ENCODE data around the gene DOCK9.
A peak's percentile ranks its signal among the peaks of the same experiment; 100 is the strongest.

DOCK9 gene

GRCh38 chr13:98879127-98879520, 98.7 kb downstream of the DOCK9 start:
- DNase-seq: no peak

GRCh38 chr13:98878486-98879126, 99.3 kb downstream of the DOCK9 start:
- peak; percentile 75 for DNase-seq

- no peak for DNase-seq
Observed at GRCh38 chr13:98877936-98878335, 99.9 kb downstream of the DOCK9 start.

- DNase-seq: no peak
Observed at GRCh38 chr13:98877466-98877865, 100.4 kb downstream of the DOCK9 start.

GRCh38 chr13:98875146-98875729, 102.6 kb downstream of the DOCK9 start:
- no peak for DNase-seq

- no peak for DNase-seq
Observed at GRCh38 chr13:98874029-98874397, 103.9 kb downstream of the DOCK9 start.

GRCh38 chr13:98873377-98874028, 104.4 kb downstream of the DOCK9 start:
- no peak for DNase-seq

- DNase-seq: no peak
Observed at GRCh38 chr13:98871727-98872126, 106.1 kb downstream of the DOCK9 start.

GRCh38 chr13:98869408-98870090, 108.3 kb downstream of the DOCK9 start:
- DNase-seq: no peak

GRCh38 chr13:98868932-98869331, 108.9 kb downstream of the DOCK9 start:
- no peak for DNase-seq

GRCh38 chr13:98866882-98867281, 111.0 kb downstream of the DOCK9 start:
- DNase-seq: no peak

- no peak for DNase-seq
Observed at GRCh38 chr13:98860491-98860890, 117.4 kb downstream of the DOCK9 start.

GRCh38 chr13:98858191-98858590, 119.7 kb downstream of the DOCK9 start:
- no peak for DNase-seq

GRCh38 chr13:98856983-98857382, 120.9 kb downstream of the DOCK9 start:
- peak; percentile 52 for DNase-seq

GRCh38 chr13:98854448-98854847, 123.4 kb downstream of the DOCK9 start:
- no peak for DNase-seq

- no peak for DNase-seq
Observed at GRCh38 chr13:98853771-98854221, 124.1 kb downstream of the DOCK9 start.

- DNase-seq: no peak
Observed at GRCh38 chr13:98851276-98851675, 126.6 kb downstream of the DOCK9 start.

GRCh38 chr13:98848746-98849145, 129.1 kb downstream of the DOCK9 start:
- no peak for DNase-seq

- no peak for DNase-seq
Observed at GRCh38 chr13:98847780-98848179, 130.1 kb downstream of the DOCK9 start.

GRCh38 chr13:98846986-98847385, 130.9 kb downstream of the DOCK9 start:
- no peak for DNase-seq

GRCh38 chr13:98846521-98846920, 131.3 kb downstream of the DOCK9 start:
- no peak for DNase-seq

- DNase-seq: peak; percentile 46
Observed at GRCh38 chr13:98845742-98846141, 132.1 kb downstream of the DOCK9 start.

GRCh38 chr13:98844021-98844420, 133.8 kb downstream of the DOCK9 start:
- DNase-seq: no peak

- DNase-seq: no peak
Observed at GRCh38 chr13:98843482-98843877, 134.4 kb downstream of the DOCK9 start.

Measured in femur (tissue), 1 donor.